Measurements from ENCODE around the gene AFG3L2.

DNA sequence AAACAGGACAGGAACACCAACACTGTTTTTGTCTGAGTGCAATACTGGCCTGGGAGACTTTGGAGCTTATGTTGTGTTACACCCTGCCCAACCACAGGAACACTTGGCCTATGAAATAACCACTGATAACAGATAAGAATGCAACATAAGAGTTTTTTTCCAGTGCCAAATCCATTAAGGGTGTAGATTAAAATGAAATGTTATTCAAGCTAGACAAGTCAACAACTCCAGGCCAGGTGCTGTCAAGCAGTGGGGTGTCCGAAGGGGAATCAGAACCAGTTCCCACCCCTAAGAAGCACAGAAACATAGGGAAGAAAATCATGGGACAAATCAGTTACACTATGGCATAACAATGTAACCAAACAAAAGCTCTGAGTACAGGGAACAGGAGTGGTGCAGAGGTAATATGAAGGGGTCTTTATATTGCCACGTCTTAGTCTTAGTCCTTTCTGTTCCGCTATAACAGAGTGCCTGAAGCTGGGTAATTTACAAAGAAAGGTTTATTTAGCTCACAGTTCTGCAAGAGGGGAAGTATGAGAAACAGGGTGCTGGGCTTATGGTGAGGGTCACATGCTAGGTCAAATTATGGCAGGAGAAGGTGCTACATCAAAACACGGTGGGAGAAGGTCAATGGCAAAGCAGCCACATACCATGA, 3.8 kb downstream of the AFG3L2 start:
- TF ChIP-seq, protein P1, sequence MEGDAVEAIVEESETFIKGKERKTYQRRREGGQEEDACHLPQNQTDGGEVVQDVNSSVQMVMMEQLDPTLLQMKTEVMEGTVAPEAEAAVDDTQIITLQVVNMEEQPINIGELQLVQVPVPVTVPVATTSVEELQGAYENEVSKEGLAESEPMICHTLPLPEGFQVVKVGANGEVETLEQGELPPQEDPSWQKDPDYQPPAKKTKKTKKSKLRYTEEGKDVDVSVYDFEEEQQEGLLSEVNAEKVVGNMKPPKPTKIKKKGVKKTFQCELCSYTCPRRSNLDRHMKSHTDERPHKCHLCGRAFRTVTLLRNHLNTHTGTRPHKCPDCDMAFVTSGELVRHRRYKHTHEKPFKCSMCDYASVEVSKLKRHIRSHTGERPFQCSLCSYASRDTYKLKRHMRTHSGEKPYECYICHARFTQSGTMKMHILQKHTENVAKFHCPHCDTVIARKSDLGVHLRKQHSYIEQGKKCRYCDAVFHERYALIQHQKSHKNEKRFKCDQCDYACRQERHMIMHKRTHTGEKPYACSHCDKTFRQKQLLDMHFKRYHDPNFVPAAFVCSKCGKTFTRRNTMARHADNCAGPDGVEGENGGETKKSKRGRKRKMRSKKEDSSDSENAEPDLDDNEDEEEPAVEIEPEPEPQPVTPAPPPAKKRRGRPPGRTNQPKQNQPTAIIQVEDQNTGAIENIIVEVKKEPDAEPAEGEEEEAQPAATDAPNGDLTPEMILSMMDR (conservative IDR thresholded peaks at IDR 0.05 in 1 of 2, IDR thresholded peaks at IDR 0.05 in 1 of 2; ENCODE audit: extremely low read depth in 1 of 2, insufficient read depth in 1 of 2, low read depth in 1 of 2, low read length in 2 of 2) = no peak
- no peak for TF ChIP-seq EZH2 (IDR thresholded peaks at IDR 0.05; ENCODE audit: borderline replicate concordance, low read length)

Measured in mammary epithelial cell (primary cell).